HL-60 (cell line): ENCODE data around the gene SLC5A9.
A peak's percentile ranks its signal among the peaks of the same experiment; 100 is the strongest.

Experiments
- DNase-seq, 2 experiments: peaks; one replicate each; pipeline ENCODE4 v3.0.0-alpha.2; 2010 to 2020; ENCODE audit warnings: low read depth in 1 of 2, low spot score in 1 of 2
- H3K27ac ChIP-seq: fragments of 250-450 bp; sonication (Bioruptor Pico); replicated peaks from 2 replicates; pipeline ENCODE4 v1.5.1; 2020; ENCODE audit warnings: mild to moderate bottlenecking, moderate library complexity
- H3K27me3 ChIP-seq: fragments of 250-450 bp; sonication (Bioruptor Pico); 2 replicates; pipeline ENCODE4 v1.5.1; 2021; ENCODE audit warnings: mild to moderate bottlenecking, moderate library complexity; ENCODE audit not compliant: insufficient read depth, poor library complexity, severe bottlenecking
- H3K4me3 ChIP-seq: replicated peaks from 2 replicates; pipeline ENCODE4 v1.5.1; 2011; ENCODE audit warnings: mild to moderate bottlenecking, control low read depth, low read length; ENCODE audit not compliant: insufficient read depth
- GABPA ChIP-seq: IDR thresholded peaks from 2 replicates; pipeline ENCODE4 v1.6.1; 2012; ENCODE audit warnings: low read depth
- POLR2AphosphoS5 ChIP-seq: IDR thresholded peaks from 2 replicates; pipeline ENCODE4 v1.6.1; 2012; ENCODE audit warnings: low read depth
- SPI1 ChIP-seq: IDR thresholded peaks from 2 replicates; pipeline ENCODE4 v1.6.1; 2012; ENCODE audit warnings: low read depth, mild to moderate bottlenecking, borderline replicate concordance
- TF ChIP-seq, protein P1 (sequence below): IDR thresholded peaks from one replicate; pipeline ENCODE4 v1.5.1; 2011; ENCODE audit warnings: low read length, control low read depth, inconsistent platforms; ENCODE audit not compliant: insufficient read depth
- TF ChIP-seq, protein P2 (sequence below): IDR thresholded peaks from 2 replicates; pipeline ENCODE4 v1.6.1; 2012; ENCODE audit warnings: low read depth; ENCODE audit not compliant: insufficient replicate concordance

SLC5A9 gene

DNA sequence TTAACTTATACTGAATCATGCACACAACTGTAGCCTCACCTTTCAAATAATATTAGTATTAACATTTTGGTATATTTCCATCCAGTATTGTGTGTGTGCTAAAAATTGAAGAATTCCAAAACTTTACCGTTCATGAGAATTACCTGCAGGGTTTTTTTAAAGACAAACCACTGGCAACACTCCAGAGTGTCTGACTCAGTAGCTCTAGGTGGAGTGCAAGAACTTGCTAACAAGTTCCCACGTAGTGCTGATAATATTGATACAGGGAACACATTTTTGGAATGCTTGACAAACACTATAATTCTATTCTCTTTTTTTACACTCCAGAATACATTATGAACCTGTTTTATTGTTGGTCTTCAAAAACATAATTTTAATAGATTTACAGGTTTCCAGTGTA lies 27.7 kb upstream of the SLC5A9 start:
- no peak for TF ChIP-seq SPI1
- TF ChIP-seq, protein P1, sequence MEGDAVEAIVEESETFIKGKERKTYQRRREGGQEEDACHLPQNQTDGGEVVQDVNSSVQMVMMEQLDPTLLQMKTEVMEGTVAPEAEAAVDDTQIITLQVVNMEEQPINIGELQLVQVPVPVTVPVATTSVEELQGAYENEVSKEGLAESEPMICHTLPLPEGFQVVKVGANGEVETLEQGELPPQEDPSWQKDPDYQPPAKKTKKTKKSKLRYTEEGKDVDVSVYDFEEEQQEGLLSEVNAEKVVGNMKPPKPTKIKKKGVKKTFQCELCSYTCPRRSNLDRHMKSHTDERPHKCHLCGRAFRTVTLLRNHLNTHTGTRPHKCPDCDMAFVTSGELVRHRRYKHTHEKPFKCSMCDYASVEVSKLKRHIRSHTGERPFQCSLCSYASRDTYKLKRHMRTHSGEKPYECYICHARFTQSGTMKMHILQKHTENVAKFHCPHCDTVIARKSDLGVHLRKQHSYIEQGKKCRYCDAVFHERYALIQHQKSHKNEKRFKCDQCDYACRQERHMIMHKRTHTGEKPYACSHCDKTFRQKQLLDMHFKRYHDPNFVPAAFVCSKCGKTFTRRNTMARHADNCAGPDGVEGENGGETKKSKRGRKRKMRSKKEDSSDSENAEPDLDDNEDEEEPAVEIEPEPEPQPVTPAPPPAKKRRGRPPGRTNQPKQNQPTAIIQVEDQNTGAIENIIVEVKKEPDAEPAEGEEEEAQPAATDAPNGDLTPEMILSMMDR = no peak
- no peak for TF ChIP-seq GABPA
- no peak for TF ChIP-seq POLR2AphosphoS5
- TF ChIP-seq, protein P2, sequence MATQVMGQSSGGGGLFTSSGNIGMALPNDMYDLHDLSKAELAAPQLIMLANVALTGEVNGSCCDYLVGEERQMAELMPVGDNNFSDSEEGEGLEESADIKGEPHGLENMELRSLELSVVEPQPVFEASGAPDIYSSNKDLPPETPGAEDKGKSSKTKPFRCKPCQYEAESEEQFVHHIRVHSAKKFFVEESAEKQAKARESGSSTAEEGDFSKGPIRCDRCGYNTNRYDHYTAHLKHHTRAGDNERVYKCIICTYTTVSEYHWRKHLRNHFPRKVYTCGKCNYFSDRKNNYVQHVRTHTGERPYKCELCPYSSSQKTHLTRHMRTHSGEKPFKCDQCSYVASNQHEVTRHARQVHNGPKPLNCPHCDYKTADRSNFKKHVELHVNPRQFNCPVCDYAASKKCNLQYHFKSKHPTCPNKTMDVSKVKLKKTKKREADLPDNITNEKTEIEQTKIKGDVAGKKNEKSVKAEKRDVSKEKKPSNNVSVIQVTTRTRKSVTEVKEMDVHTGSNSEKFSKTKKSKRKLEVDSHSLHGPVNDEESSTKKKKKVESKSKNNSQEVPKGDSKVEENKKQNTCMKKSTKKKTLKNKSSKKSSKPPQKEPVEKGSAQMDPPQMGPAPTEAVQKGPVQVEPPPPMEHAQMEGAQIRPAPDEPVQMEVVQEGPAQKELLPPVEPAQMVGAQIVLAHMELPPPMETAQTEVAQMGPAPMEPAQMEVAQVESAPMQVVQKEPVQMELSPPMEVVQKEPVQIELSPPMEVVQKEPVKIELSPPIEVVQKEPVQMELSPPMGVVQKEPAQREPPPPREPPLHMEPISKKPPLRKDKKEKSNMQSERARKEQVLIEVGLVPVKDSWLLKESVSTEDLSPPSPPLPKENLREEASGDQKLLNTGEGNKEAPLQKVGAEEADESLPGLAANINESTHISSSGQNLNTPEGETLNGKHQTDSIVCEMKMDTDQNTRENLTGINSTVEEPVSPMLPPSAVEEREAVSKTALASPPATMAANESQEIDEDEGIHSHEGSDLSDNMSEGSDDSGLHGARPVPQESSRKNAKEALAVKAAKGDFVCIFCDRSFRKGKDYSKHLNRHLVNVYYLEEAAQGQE = no peak

DNA sequence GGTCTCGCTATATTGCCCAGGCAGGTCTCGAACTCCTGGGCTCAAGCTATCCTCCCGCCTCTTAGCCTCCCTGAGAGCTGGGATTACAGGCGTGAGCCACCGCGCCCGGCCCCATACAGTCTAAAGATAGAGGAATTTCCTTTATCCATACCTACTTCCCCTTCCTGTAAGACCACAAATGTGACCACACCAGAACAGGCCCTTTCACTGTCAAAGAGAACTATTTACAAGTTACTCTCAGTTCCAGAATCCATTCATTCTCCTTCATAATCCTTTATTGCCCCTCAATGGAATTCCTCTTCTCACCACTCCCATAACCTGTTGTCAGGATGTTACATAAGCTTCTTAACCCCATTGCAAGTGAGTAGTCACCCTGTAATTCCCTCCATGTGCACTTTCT lies 26.3 kb upstream of the SLC5A9 start:
- peak in 1 of 2 experiments; percentile 36 for DNase-seq
- H3K4me3 ChIP-seq = no peak overlapping the region
- H3K27ac ChIP-seq = no peak overlapping the region
- no peaks in the 10 kb centered on the region for H3K27me3 ChIP-seq
- TF ChIP-seq POLR2AphosphoS5 = no peak
- TF ChIP-seq, protein P1 = no peak

More for the DNA sequence above, 27.7 kb upstream of the SLC5A9 start:
- Histone ChIP-seq H3K4me3 (no peak overlapping the region), H3K27ac (no peak overlapping the region), H3K27me3 (no peaks in the 10 kb centered on the region)
- DNase-seq = no peak

DNA sequence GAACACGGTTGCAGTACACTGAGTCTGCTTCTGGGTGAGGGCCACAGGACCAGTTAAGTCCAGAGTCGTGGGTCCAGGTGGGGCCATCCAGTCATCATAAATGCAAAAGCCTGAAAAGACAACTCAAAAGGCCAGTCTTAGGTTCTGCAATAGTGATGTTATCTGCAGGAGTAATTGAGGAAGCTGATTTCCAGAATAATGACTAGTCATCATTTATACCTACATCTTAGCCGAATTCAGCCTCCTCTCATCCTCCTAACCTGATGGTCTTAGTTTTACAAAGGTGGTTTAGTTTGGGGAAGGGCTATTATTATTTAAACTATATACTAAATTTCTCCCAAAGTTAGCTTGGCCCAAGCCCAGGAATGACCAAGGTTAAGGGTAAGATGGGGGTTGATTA lies 23.5 kb upstream of the SLC5A9 start:
- no peaks in the 10 kb centered on the region for H3K27me3 ChIP-seq
- TF ChIP-seq SPI1 = no peak
- TF ChIP-seq POLR2AphosphoS5 = no peak
- TF ChIP-seq, protein P1 = no peak
- TF ChIP-seq, protein P2 = no peak
- no peak for TF ChIP-seq GABPA
- H3K27ac ChIP-seq = no peak overlapping the region
- DNase-seq = no peak
- H3K4me3 ChIP-seq = no peak overlapping the region

DNA sequence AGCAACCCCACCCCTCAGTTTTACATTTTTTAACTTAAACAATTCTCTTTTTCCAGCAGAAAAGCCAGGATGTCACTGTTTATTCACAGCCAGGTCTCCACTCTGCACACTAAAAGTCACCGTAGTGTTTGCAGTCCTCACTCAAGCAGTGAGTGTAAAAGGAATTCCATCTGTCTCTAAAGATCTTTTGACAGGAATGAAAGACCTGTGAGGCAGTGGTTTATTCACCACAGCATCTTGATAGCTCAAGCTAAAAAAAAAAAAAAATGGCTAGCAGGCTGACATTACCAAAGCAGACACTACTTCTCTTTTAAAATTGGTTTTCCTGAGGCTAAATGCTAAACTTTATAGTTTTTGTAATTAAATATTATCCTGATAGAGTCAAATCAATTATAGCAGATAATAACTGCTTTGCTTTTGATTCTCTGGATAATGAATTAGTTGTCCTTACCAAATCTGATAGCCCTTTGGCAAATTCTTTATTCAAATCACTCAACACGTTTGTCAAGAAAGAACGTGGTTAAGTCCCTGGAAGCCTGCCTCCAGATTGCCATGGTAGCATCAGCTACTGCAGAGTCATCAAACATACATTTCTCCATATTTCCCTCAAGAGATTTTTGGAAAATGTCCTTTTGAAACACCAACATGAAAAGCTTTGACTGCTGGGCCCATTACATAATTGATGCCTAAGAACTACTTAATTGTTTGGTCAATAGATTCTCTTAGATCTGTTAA lies 22.2 kb upstream of the SLC5A9 start:
- TF ChIP-seq, protein P2 = no peak
- TF ChIP-seq SPI1 = no peak
- no peak for TF ChIP-seq POLR2AphosphoS5
- TF ChIP-seq GABPA = no peak

More for the DNA sequence above, 22.2 kb upstream of the SLC5A9 start:
- no peak for DNase-seq
- Histone ChIP-seq H3K27ac (no peak overlapping the region), H3K27me3 (no peaks in the 10 kb centered on the region), H3K4me3 (no peak overlapping the region)
